NOMO-1 treated with DMSO at 0.1 percent for 48 hours (cell line): ENCODE measurements around the gene TTC19.
"Not testable (repeated sequence)": the region's sequence is repeated elsewhere in the genome, so short reads cannot be mapped to it uniquely, and the experiment has no call there.

Source experiments
- DNase-seq: peaks from one replicate; lab custom pipeline; 2025; ENCODE audit not compliant: unreplicated experiment; lab: John Stamatoyannopoulos, UW

The TTC19 gene

DNA sequence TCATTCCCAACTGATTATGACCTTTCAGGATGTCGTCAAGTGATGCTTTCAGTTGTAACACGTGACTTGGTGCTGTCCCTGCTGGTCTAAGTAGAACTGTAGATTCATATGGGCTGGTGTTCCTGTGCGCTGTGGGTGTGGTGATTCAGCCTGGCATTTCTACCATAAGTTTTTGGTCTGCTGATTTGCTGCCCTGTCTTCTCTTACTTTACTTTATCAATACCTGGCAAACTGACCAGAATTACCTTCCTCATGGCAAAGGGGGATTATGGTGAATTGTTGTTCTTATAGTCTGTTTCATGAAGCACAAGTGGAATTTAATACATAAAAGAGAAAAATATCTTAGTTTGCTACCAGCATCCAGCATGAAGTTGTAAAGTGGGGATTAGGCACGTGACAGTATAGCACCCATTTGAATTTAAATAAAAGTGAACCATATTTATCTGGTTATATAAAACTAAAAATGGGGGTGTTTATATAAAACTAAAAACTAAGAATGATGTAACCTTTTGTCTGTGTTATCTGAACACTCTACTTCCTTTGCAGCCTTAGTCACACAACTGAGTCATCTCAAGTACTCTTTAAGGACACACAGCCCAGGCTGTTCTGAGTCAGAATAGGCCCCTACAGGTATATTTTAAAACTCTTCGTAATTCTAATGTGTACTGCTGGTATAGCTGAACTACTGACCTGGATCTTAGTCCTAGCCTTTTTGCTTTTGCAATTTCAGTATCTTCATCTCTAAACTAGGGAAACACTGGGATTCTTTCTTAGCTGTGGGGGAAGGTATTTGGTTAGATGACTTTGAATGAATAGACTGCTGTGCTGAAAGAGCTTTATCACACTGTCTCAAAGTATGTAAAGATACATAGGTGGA is 28.3 kb downstream of the TTC19 start:
- peak; percentile 25 for DNase-seq

DNA sequence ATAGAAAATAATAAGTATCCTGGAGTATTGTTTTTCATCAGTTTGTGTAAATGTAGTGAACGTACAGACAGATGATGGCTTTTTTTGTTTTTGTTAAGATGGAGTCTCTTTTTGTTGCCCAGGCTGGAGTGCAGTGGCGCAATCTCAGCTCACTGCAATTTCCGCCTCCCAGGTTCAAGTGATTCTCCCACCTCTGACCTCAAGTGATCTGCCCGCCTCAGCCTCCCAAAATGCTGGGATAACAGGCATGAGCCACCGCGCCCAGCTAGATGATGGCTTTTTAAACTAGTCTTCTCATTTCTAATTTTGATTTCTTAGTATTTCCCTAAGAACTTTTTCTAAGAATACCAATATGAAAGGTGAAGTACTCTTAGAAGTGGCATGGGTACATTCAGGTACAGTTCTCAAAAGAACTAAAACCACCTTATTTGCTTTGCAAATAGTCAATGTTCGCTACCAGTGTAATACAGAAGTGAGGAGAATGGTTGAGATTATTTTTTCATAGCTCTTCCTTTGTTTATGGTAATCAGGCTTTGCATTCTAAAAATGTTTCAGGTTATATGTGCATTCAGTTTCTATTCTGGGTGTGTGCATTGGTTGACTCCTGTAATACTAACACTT is 34.2 kb downstream of the TTC19 start:
- no peak for DNase-seq

DNA sequence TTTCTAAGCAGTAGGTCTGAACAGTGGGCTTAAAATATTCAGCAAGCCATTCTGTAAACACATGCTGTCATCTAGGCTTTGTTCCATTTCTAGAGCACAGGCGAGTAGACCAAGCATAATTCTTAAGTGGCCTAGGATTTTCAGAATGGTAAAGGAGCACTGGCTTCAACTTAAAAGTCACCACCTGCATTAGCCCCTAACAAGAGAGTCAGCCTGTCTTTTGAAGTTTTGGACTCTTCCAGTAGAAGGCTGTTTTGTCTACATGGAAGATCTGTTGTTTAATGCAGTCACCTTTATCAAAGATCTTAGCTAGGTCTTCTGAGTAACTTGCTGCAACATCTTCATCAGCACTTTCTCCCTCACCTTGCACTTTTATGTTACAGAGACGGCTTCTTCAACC is 36.6 kb downstream of the TTC19 start:
- DNase-seq: no peak

- DNase-seq: no peak
Observed at GRCh38 chr17:16037636-16038035, 38.0 kb downstream of the TTC19 start.

- DNase-seq: no peak
Observed at GRCh38 chr17:16040710-16041251, 41.2 kb downstream of the TTC19 start.

- no peak for DNase-seq
Observed at GRCh38 chr17:16044487-16044886, 44.9 kb downstream of the TTC19 start.

DNA sequence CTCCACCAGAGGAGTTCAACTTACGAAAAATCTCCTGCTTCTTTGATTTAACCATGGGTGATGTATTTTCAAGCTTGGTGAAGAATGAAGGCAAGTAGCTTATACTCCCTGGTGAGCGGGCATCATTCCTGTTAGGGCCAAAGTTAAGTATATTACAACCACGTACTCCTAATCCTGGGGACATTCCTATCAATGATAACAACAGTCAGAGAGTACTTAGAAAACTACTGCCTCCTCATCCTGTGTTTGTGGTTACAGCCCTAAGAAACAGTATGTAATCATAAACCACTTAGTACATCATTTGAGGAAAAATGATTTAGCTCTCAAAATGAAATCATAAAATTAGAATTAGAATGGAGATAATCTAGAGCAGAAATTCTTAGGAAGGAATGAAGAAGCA is 47.3 kb downstream of the TTC19 start:
- DNase-seq: no peak

DNA sequence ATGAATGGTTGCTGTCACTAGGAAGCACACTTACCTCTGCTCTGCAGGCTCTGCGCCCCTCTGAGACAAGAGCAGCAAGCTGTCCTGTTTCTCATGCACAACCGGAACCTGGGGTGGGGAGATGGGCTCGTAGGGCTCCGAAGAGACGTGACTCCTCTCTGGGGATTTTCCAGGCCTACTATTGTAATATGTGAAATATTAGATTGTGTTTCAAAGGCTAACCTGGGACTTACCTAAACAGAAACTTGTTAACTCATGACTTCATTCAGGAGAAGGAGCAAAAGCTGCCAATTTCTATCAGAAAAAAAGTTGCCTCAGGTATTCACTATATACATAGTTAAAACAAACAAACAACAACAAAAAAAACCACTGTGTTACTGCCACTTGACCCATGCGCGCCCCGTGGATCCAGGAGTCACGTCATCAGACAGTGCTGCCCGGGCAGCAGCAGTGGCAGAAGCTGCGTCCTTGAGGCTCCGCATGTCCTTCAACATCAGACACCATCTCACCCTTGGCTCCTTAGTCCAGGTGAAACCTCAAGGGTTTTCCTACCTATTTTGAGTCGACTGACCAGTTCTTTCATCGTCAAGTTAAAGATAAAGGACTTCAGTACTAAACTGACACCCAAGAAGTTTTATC is 49.3 kb downstream of the TTC19 start:
- no peak for DNase-seq

- no peak for DNase-seq
Observed at GRCh38 chr17:16050844-16051243, 51.2 kb downstream of the TTC19 start.

DNA sequence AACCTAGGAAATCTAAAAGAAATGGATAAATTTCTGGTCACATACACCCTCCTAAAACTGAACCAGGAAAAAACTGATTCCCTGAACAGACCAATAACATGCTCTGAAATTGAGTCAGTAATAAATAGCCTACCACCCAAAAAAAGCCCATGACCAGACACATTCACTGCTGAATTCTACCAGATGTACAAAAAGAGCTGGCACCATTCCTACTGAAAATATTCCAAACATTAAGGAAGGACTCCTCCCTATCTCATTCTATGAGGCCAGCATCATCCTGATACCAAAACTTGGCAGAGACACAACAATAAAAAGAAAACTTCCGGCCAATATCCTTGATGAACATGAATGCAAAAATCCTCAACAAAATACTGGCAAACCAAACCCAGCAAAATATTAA is 52.9 kb downstream of the TTC19 start:
- DNase-seq: no peak

DNA sequence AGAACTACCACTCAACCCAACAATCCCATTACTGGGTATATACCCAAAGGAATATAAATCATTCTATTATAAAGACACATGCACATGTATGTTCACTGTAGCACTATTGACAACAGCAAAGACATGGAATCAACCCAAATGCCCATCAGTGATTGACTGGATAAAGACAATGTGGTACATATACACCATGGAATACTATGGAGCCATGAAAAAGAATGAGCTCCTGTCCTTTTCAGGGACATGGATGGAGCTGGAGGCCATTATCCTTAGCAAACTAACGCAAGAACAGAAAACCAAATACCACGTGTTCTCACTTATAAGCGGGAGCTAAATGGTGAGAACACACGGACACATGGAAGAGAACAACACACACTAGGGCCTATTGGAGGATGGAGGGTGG is 55.5 kb downstream of the TTC19 start:
- DNase-seq: not testable (repeated sequence)

GRCh38 chr17:16061631-16062030 is 62.0 kb downstream of the TTC19 start:
- no peak for DNase-seq

DNA sequence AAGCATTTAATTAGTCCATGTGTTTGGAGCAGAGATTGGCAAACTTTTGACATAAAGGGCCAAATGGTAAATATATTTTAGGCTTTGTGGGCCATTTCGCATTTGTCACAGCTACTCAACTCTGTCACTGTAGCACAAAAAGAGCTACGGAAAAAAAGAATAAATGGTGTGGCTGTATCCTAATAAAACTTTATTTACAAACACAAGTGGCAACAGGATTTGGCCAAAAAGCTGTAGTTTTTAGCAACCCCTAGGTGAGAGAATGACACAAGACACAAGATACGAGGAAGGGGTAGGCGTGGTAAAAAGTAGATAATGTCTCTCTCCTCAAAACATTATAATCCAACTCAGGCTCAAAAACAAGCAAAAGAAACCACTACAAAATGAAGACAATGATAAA is 66.5 kb downstream of the TTC19 start:
- DNase-seq: no peak

DNA sequence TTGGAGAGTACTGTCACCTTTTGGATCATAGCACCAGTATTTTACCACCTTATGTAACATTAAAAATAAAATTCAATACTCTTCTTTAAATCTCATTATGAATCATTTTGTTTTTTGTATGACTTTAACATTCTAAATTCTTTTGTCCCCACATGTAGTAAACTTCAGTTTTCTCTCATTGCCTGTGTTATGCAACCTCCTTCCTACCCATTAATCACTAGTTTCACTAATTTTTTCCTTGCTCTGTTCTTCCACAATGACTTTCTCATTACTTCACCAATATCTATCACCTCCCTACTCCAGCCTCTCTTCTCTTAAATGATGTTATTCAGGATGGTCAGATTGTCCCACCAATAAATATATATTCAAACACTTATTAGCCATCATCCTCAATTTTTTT is 68.7 kb downstream of the TTC19 start:
- DNase-seq: no peak

DNA sequence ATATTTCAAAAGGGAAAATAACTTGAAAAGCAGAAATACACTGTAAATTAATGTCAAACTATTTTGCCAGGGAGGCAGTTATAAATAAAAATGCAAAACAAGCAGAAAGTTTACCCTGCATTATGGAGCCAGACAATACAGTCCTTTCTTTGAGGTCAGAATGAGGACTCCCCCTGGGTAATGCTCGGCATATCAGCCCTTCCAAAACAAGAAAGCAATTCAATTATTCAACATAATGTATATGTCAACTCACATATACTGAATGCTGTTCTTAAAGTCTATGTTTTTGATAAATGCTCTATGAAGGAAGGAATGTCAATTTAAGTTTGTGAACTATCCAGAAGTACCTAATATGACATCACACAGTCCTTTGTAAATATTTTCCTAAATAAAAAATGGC is 72.4 kb downstream of the TTC19 start:
- DNase-seq: no peak

GRCh38 chr17:16073845-16074244 is 74.2 kb downstream of the TTC19 start:
- DNase-seq: no peak

DNA sequence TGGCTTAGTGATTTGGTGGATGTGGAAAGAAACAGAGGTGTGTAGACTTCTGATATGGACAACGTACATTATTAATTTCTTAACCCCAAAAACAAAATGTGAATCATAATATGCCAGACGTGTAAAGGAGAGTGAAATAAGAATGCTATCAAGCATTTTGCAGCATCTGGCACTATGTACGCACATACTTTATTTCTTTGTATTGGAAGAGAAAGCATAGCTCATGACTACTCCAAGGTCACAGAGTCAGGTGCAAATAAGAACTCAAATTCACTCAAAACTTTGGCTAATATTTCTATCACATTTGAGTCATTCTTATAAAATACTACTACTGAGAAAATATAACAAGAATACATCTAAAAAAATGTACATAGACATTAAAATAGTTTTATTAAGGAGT is 74.8 kb downstream of the TTC19 start:
- no peak for DNase-seq

- no peak for DNase-seq
Observed at GRCh38 chr17:16075949-16076348, 76.3 kb downstream of the TTC19 start.
